GM20000 (cell line): ENCODE results near the gene ARL3.

Experiments used
- DNase-seq: peaks from one replicate; pipeline ENCODE4 v3.0.0; 2012; ENCODE audit warnings: low spot score
- TF ChIP-seq, protein P1 (sequence below): IDR thresholded peaks from 2 replicates; pipeline ENCODE4 v1.5.1; 2012; ENCODE audit warnings: mild to moderate bottlenecking, control low read depth; ENCODE audit errors: extremely low read depth, missing control alignments

ARL3 gene

GRCh38 chr10:102681696-102682095 lies 32.5 kb downstream of the ARL3 start:
- TF ChIP-seq, protein P1, sequence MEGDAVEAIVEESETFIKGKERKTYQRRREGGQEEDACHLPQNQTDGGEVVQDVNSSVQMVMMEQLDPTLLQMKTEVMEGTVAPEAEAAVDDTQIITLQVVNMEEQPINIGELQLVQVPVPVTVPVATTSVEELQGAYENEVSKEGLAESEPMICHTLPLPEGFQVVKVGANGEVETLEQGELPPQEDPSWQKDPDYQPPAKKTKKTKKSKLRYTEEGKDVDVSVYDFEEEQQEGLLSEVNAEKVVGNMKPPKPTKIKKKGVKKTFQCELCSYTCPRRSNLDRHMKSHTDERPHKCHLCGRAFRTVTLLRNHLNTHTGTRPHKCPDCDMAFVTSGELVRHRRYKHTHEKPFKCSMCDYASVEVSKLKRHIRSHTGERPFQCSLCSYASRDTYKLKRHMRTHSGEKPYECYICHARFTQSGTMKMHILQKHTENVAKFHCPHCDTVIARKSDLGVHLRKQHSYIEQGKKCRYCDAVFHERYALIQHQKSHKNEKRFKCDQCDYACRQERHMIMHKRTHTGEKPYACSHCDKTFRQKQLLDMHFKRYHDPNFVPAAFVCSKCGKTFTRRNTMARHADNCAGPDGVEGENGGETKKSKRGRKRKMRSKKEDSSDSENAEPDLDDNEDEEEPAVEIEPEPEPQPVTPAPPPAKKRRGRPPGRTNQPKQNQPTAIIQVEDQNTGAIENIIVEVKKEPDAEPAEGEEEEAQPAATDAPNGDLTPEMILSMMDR: no peak
- no peak for DNase-seq

DNA sequence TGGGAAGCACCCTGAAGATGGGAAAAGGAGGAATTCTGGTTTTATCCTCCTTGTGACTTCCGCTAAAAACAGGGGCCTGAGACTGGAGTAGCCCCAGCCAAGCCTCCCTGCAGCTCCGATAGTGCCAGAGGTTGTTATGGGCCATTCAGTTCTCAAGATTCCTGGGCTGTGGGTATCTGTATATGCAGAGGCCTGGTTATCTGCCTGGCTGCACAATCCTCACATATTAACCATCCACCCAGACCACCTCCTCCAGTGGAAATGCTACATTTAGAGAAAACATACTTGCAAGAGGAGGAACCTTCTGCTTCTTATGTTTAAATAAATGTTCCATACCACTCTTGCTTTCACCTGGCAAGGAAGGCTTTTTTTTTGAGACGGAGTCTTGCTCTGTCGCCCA lies 34.6 kb downstream of the ARL3 start:
- TF ChIP-seq, protein P1: no peak
- no peak for DNase-seq

DNA sequence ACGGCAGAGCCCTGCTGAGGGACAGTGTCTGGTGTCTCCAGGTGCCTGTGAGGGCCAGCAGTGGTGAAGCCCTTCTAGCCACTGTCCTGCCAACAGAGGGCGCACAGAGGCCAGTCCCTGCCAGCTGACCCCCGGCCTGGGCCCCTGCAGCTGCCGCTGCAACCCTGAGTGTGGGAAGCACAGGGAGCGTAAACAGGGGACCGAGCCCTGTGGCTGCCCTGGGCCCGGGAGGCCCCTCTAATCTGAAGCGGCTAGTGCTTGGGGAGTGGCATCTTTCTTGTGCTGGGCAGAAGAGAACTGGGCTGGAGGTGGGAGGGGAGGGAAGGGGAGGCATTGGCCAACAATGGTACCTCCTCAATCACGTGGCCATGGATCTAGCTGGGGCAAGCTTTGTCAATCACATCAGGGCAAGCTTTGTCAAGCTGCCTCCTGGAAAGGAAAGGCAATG lies 35.3 kb downstream of the ARL3 start:
- TF ChIP-seq, protein P1: peak; percentile 83
- peak; percentile 62 for DNase-seq

DNA sequence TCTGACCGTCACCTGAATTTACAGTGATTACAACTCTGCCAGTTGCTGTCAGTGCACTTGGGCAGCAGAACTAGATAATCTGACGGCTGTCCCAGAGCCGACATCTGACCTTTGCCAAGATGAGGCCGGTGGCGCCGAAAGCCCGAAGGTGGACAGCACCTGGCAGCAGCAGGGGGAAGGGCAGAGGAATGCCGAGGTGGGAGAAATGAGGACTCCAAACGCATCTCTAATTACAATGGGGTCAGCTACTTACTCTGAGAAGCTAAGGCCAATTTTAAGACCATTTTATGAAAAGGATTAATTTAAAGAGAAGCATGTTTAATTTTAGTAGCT lies 36.2 kb downstream of the ARL3 start:
- no peak for DNase-seq
- TF ChIP-seq, protein P1: no peak

DNA sequence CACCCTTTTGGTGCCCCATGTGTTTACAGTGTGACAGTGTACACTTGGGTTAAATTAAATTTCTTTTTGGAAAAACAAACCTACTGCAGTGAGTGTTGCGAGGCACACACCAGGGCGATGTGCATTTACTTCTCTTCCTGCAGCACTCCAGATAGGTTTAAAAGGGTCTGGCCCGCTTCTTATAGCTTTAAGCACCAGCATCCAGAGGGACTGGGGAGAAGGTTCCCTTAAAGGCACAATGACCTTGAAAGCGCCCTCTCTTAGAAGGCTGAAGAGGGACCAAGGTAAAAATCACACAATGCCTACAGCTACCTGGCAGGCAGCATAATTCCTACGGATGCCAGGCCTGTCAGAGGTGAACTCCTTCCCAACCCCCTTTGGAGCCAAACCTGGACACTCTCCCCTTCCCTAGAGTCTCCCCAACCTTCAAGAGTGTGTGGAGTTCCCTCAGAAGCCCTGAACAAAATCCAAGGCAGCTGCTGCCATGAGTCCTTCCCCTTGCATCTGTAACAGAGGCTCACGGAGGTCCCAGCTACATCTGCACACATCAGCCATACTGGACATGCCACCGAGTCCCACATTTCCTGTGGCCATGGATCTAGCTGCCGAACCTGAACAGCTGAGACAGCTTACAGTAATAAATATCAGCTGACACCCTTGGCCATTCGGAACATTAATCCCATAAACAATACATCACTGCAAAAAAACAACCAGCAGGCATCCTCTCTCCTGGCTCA lies 36.7 kb downstream of the ARL3 start:
- DNase-seq: no peak
- TF ChIP-seq, protein P1: no peak

DNA sequence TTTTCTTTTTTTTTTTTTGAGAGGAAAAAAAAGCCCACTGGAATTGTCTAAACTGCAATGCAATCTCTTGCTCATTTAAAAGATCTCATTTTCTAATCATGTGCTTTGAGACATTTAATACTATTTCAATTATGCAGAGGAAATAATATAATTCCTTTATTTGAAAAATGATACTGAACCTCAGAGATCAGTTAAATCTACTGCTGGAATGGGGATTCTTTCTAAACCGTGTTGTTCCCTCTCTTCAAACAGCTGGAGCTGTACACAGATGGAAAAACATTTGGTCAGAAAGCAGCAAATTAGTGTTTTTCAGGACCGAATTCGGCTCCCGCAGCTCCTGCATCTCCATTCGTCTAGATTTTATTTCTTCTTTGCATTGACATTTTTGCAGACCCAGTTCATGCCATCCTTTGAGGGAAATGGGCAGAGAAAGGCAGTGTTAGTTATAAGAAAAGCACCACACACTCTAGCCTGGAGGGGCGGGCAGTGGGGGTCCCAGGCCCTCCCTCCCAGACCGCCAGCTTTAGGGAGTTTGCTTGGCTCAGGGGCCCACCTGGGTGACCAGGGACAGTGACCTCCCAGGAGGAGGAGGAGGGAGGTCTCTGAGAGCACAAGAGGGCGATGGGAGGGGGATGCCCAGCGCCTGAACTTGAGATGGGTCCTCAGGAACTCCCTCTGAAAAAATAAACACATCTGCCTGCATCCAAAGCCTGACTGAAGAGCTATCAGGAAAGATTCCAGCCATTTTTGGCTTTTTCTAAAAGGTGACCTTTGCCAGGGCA lies 37.5 kb downstream of the ARL3 start:
- no peak for DNase-seq
- TF ChIP-seq, protein P1: no peak
